A204.1 (cell line): ENCODE measurements around the gene HSD17B12.
"Not testable (repeated sequence)": the region's sequence is repeated elsewhere in the genome, so short reads cannot be mapped to it uniquely, and the experiment has no call there.

Source experiments
- FAIRE-seq: peaks from 2 replicates; lab custom pipeline; 2012; peaks lifted over from hg19 to GRCh38; lab: Jason Lieb, UNC

Gene HSD17B12

GRCh38 chr11:43747130-43747802 is 66.7 kb downstream of the HSD17B12 start:
- FAIRE-seq: no peak

DNA sequence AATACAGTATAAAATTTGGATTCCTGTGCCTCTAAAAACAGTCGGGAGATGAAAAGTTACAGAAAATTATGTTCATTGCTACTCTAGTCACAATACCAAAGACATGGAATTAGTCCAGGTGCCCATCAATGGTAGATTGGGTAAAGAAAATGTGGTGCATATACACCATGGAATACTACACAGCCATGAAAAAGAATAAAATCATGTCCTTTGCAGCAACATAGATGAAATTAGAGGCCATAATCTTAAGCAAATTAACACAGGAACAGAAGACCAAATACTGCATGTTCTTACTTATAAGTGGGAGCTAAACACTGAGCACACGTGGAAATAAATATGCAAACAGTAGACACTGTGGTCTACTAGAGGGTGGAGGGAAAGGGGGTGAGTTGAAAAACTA is 67.6 kb downstream of the HSD17B12 start:
- FAIRE-seq: no peak

DNA sequence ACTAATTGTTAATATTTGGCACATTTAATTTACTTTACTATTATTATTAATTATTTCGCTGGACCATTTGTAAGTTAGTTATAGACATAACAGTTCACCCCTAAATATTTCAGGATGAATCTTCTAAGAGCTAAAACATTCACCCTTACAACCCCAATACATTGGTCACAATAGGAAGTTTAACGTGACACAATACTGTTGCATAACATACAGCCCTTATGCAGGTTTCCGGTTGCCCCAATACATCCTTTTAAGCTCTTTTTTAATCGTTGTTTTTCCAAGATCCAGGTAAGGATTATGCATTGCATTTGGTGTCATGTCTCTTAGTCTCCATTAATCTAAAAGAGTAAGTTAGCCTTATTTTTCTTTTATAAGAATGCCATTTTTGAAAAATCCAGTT is 71.2 kb downstream of the HSD17B12 start:
- FAIRE-seq: no peak

- FAIRE-seq: no peak
Observed at GRCh38 chr11:43756575-43756974, 76.0 kb downstream of the HSD17B12 start.

- FAIRE-seq: no peak
Observed at GRCh38 chr11:43758927-43759326, 78.4 kb downstream of the HSD17B12 start.

DNA sequence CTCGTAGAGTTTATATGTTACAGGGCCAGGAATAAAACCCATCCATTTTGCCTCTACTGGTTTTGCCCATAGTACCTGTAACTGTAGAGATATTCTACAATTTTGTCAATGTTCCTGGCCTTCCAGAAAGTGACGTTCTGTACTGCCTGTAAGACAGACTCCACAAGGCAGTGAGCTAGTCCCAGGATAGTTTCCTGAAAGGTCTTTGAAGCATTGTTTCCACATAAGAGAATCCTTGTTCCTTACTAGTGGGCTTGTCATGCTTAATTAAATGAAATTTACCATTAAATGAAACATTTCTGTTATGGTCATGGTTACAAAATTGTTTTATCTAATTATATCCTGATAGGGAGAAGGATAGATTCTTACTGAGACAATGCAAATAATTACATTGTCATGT is 80.4 kb downstream of the HSD17B12 start:
- no peak for FAIRE-seq

DNA sequence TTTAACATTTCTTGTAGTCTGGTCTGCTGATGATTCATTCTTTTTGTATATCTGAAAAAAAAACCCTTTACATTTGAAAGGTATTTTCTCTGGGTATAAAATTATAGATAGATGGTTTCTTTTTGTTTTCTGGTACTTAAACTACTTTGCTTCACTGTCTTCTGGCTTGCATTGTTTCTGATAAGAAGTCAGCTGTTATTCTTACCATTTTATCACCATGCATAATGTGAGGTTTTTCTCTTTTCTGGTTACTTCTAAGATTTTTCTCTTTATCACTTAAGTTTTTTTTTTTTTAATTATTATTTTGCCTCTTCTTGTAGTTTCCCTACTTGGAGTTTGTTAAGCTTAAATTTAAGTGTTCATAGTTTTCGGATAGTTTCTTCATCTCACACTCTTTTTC is 84.7 kb downstream of the HSD17B12 start:
- no peak for FAIRE-seq

- FAIRE-seq: not testable (repeated sequence)
Observed at GRCh38 chr11:43768654-43769053, 88.1 kb downstream of the HSD17B12 start.

DNA sequence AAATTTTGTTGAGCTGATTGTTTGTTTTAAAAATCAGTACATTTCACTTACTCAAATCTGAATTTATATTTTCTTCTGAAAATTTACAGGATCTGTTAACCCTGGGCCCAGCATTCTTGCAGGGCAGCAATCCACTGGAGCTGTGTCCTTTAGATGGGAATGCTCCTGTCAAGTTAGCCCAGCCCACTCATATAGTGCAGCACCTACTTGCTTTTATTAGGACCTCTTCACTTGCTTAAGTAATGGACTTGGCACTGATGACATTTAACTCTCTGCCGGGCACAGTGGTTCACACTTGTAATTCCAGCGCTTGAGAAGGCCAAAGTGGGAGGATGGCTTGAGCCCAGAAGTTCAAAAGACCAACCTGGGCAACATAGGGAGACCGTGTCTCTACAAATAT is 89.6 kb downstream of the HSD17B12 start:
- FAIRE-seq: no peak

DNA sequence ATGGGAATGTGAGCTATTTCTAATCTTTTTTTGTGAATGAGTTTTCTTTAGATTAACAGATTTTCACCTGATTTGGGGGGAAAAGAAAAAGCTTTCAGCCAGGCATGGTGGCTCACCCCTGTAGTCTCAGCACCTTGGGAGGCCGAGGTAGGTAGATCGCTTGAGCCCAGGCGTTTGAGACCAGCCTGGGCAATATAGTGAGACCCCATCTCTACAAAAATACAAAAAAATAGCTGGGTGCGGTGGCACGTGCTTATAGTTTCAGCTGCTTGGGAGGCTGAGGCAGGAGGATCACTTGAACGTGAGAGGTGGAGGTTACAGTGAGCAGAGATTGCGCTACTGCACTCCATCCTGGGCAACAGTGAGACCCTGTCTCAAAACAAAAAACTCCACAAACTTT is 92.2 kb downstream of the HSD17B12 start:
- FAIRE-seq: no peak

- FAIRE-seq: no peak
Observed at GRCh38 chr11:43774786-43775185, 94.2 kb downstream of the HSD17B12 start.

DNA sequence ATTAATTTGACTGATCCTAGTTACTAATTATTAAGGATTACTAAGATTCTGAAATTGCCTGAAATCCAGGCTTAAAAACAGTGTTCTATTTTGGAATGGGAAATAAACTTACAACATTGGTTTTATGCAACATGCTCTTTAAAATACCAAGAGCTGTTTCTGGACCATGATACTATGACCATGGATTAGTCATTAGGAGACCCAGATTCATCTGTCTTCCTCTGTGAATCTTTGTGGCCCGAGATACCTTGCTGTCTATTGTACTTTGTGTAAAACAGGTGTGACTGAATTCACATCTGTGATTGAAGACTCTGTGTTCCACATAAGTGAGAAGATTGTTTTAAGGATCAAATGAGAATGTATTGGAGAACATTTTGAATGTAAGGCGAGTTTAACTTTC is 98.8 kb downstream of the HSD17B12 start:
- FAIRE-seq: no peak

DNA sequence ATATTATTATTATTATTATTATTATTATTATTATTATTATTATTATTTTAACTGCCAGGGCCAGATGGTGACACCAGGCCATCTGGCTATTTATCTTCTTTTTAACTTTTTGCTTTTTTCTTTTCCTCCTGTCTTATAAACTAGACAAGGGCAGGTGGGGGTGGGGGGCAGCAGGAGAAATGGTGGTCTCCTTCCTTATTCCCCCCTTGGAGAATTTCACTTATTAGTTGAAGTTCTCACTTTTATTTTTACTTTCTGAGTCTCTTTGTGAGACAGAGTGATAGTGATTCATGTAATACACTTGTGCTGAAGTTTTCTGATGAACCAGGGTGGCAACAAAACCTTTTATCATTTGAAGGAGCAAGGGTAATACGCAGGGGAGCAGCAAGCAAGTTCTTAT is 103.8 kb downstream of the HSD17B12 start:
- no peak for FAIRE-seq

GRCh38 chr11:43784866-43785265 is 104.3 kb downstream of the HSD17B12 start:
- FAIRE-seq: no peak

DNA sequence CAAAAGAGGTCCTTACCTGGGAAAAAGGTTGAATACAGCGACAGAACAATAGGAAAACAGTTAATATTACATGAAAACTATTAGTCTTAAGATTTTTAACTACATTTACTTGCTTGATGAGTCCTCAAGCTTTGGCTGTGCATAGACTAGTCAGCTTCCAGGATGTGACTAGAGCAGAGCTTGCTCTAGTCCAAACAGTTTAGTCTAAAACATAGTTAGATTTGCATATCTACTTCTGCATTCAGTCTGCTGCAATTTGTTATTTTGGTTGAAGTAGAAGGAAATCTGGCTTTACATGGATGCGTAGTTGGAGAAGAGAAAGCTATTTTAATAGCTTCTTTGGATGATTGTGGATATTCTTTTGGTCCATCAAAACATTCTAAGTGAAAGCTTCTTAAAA is 104.8 kb downstream of the HSD17B12 start:
- FAIRE-seq: no peak

DNA sequence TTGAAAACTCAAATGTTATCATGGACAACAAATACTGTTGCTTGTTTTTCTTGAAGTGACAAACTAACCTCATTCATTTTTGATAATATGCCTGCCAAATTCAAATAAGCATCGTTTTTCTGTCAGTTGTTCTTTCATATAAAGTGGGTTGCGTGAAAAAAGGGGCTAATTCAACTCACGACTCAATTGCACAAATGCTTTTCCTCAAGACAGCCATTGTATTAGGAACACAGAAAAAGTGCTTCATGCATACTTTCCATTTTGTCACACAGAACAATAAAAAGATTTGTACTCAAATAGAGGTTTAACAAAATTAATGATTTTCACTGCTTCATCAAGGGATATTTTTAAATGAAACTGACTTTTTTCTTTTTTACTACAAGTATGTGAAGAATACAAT is 105.5 kb downstream of the HSD17B12 start:
- no peak for FAIRE-seq

GRCh38 chr11:43787824-43788223 is 107.3 kb downstream of the HSD17B12 start:
- FAIRE-seq: peak; percentile 6

DNA sequence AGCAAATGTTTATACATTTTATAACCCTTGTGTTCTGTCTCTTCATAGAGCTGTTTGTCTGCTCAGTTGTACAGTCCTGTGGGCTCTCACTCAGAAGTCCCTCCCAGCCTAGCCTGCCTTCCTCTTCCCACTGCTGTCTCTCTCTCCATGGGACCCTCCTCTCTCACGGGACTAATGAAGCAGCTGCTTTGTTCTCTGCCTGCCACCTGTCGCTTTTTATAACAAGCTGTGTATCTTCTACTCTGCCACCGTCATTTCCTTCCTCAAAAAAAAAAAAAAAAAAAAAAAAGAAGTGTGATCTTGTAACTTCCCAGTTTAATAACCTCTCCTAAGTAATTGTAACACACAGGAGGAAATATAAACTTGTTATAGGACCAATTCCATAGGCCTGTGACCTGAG is 107.9 kb downstream of the HSD17B12 start:
- no peak for FAIRE-seq

- FAIRE-seq: no peak
Observed at GRCh38 chr11:43789700-43790443, 109.3 kb downstream of the HSD17B12 start.

- FAIRE-seq: no peak
Observed at GRCh38 chr11:43790444-43790794, 109.9 kb downstream of the HSD17B12 start.

- no peak for FAIRE-seq
Observed at GRCh38 chr11:43797337-43797736, 116.8 kb downstream of the HSD17B12 start.

DNA sequence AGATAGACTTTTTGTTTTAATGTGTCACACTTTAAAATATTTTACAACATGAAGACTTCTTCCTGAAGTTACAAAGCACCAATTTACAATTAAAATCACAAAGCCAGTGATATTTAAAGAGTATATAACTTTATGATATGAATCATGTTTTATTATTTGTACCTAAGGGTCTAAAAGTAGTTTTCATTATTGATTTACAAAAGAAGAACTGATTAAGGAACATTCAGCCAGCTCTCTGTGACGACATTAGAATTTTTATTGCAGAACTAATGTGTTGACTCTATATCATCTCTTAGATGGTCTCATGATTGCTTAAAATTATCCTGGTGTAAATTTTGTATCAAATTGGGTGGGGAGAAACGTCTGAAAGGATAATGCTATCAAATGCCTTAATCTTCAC is 117.3 kb downstream of the HSD17B12 start:
- no peak for FAIRE-seq

- FAIRE-seq: no peak
Observed at GRCh38 chr11:43802509-43802908, 122.0 kb downstream of the HSD17B12 start.

DNA sequence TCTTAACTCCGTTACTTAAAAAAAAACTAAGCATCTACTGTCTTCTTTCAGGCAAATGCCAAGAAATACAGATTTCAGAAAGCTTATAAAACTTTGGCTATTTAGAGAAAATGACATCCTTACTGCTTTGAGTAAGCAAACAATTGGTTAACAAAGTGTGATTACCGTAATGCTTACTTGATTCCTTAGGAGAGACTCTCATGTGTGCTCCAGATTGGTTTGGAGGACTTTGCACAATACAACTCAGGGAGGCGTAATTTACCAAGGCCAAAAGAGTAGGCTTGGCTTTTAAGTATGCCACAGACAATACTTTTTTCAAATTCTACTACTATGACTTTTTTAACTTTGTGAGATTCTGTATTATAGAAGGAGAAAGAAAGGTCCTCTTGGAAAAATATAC is 123.2 kb downstream of the HSD17B12 start:
- FAIRE-seq: no peak
